ENCODE results near the gene PXMP4.

Gene PXMP4

DNA sequence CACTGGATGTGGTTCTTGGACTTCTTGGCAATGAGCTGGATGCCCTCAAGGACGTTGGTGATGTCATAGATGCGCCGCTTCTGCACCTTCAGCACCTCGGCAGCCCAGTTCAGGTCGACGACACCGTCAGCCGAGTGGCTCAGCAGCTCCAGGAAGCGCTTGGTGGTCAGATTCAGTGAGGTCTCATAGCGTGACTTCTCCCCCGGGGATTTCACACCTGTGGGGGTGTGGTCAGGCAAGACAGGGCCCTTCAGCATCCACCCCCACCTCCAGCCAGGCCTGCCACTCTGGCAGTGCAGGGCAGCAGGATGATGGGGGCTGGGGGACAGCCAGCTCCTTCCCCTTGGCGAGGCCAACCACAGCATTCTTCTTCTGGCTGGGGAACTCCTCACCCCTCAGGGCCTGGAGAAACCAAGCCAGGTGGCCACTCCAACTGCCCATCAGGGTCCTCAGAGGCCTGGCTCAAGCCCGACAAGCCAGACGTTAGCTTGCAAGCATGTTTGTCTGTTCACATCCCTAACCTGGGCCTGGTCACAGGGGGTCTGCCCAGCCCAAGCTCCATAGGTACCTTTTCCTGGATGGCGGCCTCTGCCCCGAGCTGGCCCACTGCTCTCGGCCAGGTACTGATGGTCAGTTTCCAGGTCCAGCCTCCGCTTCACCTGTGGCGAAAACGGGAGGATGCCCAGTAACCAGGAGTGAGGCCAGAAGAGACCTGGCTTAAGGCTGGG lies 40.2 kb downstream of the PXMP4 start:
- Histone ChIP-seq H3K27me3 (no peaks in the 10 kb centered on the region), H3K9me3 (no peaks in the 10 kb centered on the region), H3K27ac (no peak overlapping the region), H3K4me3 (ENCODE audit: low read depth in 1 of 2, low read length in 1 of 2) (no peak overlapping the region), H3K4me1 (ENCODE audit: control insufficient read depth in 1 of 2, insufficient read depth in 1 of 2, low read depth in 1 of 2, low read length in 1 of 2) (peaks cover 4 to 7% of the 10 kb centered on the region in 2 experiments), H3K36me3 (peaks cover 5% of the 10 kb centered on the region)
- TF ChIP-seq, protein P1, sequence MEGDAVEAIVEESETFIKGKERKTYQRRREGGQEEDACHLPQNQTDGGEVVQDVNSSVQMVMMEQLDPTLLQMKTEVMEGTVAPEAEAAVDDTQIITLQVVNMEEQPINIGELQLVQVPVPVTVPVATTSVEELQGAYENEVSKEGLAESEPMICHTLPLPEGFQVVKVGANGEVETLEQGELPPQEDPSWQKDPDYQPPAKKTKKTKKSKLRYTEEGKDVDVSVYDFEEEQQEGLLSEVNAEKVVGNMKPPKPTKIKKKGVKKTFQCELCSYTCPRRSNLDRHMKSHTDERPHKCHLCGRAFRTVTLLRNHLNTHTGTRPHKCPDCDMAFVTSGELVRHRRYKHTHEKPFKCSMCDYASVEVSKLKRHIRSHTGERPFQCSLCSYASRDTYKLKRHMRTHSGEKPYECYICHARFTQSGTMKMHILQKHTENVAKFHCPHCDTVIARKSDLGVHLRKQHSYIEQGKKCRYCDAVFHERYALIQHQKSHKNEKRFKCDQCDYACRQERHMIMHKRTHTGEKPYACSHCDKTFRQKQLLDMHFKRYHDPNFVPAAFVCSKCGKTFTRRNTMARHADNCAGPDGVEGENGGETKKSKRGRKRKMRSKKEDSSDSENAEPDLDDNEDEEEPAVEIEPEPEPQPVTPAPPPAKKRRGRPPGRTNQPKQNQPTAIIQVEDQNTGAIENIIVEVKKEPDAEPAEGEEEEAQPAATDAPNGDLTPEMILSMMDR (IDR thresholded peaks at IDR 0.05), result no peak

DNA sequence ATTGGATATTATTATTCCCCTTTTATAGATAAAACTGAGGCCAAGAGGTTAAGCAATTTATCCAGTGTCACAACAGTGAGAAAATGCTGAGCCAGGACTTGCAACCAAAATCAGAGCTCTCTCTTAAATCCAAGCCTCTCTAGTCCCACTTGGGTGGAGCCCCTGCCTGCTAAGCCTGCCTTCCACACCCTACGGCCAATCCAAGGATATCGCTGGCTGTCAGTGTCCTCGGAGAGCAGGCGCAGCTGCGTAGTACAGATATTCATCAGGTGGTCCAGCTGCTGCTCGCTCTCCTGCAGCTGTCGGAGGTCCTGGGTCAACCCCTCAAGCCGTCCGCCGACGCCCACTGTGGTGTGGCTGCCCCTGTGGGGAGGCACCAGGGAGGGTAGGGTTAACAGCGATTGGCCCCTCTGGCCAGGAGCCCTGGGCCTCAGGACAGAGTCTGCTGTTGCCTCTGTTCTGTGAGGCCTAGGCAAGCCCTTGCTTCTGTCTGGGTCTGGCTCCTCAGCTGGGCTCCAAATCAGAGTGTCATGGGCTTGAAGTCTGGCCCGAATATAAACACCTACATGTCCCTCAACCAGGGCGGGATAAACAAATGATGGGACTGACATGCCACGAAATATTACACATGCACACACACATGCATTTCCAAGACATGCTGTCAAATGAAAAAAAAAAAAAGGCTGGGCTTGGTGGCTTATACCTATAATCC lies 42.0 kb downstream of the PXMP4 start:
- Histone ChIP-seq H3K27me3 (no peaks in the 10 kb centered on the region), H3K27ac (no peak overlapping the region), H3K4me3 (ENCODE audit: low read depth in 1 of 2, low read length in 1 of 2) (no peak overlapping the region), H3K4me1 (ENCODE audit: control insufficient read depth in 1 of 2, insufficient read depth in 1 of 2, low read depth in 1 of 2, low read length in 1 of 2) (peaks cover 11 to 14% of the 10 kb centered on the region in 2 experiments), H3K9me3 (no peaks in the 10 kb centered on the region), H3K36me3 (peaks cover 5% of the 10 kb centered on the region)
- TF ChIP-seq, protein P1 (IDR thresholded peaks at IDR 0.05), result no peak

DNA sequence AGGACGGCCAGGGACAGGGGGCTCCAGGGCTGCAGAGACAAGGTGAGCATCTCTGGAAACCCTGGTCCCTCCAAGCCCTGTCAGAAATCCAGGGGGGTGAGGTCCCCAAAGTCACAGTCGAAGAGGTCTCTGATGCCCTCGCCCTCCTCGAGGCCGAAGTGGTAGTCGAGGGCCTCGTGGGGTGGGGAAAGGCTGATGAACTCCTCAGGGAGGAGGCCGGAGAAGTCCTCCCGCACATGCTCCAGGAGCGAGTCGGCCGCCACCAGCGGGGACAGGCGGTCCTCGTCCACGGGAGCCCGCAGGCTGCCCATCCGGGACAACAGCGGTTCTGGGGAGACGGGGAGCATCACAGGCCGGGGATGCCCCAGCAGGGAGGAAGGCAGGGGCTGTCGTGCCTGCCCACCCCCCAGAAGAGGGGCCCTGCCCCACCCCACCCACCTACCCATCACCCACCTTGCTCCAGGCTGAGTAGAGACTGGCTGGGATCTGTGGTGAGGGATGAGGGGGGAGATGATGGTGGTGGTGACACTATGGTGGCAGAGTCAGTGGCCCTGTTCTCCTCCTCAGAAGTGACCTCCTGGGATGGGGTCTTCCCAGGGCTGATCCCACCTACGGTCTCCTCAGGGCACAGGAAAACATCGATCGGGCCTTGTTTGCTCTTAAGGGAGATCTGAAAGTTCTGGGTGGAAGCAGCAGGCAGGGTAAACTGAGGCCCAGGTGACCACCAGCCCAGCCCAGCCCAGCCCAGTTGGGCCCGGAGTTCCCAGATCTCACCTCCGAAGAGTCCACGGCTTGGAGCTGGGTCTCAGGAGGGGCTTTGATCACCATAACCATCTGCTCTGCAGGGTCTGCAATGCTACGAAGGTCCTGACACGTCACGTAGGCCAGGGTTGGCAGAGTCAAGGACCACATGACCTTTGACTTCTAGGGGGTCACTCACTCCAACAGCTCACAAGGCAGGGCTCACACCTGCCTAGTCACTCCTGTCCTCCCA lies 43.2 kb downstream of the PXMP4 start:
- Histone ChIP-seq H3K9me3 (no peaks in the 10 kb centered on the region), H3K27me3 (no peaks in the 10 kb centered on the region), H3K4me1 (ENCODE audit: control insufficient read depth in 1 of 2, insufficient read depth in 1 of 2, low read depth in 1 of 2, low read length in 1 of 2) (peaks cover 11 to 14% of the 10 kb centered on the region in 2 experiments), H3K36me3 (peaks cover 5% of the 10 kb centered on the region), H3K4me3 (ENCODE audit: low read depth in 1 of 2, low read length in 1 of 2) (no peak overlapping the region), H3K27ac (no peak overlapping the region)
- TF ChIP-seq, protein P1 (IDR thresholded peaks at IDR 0.05), result no peak

DNA sequence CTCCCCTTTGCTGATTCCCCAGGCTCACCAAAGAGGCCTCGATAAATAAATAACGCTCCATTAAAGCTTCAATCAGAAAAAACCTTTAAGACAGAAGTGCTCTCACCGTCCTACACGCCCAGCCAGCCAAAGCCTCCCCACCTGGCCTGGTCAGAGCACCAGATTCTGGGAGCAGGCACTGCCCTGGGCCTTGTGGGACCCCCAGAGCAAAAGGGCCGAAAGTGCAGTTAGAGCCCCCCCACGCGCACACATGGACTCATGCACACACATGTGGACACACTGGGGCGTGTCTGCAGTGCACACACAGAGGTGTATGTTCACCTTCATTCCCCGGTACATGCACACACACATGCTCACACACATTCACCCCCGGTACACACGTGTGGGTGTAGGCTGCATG lies 44.0 kb downstream of the PXMP4 start:
- Histone ChIP-seq H3K4me3 (ENCODE audit: low read depth in 1 of 2, low read length in 1 of 2) (no peak overlapping the region), H3K9me3 (no peaks in the 10 kb centered on the region), H3K27me3 (no peaks in the 10 kb centered on the region), H3K36me3 (peaks cover 5% of the 10 kb centered on the region), H3K4me1 (ENCODE audit: control insufficient read depth in 1 of 2, insufficient read depth in 1 of 2, low read depth in 1 of 2, low read length in 1 of 2) (peaks cover 11 to 14% of the 10 kb centered on the region in 2 experiments), H3K27ac (no peak overlapping the region)
- TF ChIP-seq, protein P1 (IDR thresholded peaks at IDR 0.05), result no peak

All from neutrophil (primary cell).